HCT116 (cell line): Measurements from ENCODE around the gene ESPL1. TPM values are rescaled to one million over a fixed set of nuclear protein-coding genes. Genes with fewer than 3 reads are reported as not detected.

Source experiments
- ATAC-seq: fragments of 200-7000 bp; cut with Tn5 transposase; 2 replicates; pipeline ENCODE4 v1.9.1; 2020; ENCODE audit warnings: mild to moderate bottlenecking, moderate library complexity
- BruUV-seq: library from RNA; stranded (reverse); fragments of 400-500 nt; replicated peaks from 2 replicates; lab custom pipeline; 2021; lab: Mats Ljungman, UMichigan
- CTCF ChIA-PET: fragments of 300-600 bp; sonication (Branson Sonifier 250); formaldehyde crosslinking; loops from one replicate; lab custom pipeline; 2021; ENCODE audit warnings: antibody characterized with exemption; lab: Charles Lee
- POLR2A ChIA-PET: fragments of 300-600, 350-600 bp; sonication (Branson Sonifier 250); formaldehyde crosslinking; loops from one replicate; lab custom pipeline; 2021; ENCODE audit warnings: antibody characterized with exemption; lab: Charles Lee
- RAD21 ChIA-PET, 2 experiments: fragments of 300-600 bp; sonication (Branson Sonifier 250); formaldehyde crosslinking; loops; one replicate each; lab custom pipeline; 2023; ENCODE audit warnings: low total read pairs in 2 of 2; ENCODE audit not compliant: uncharacterized antibody in 2 of 2, unreplicated experiment in 2 of 2, low non-redundant PET in 1 of 2; lab: Charles Lee
- DNase-seq: peaks from one replicate; pipeline ENCODE4 v3.0.0-alpha.2; 2010; ENCODE audit warnings: low read depth, low spot score
- H2AFZ ChIP-seq: fragments of 200-600 bp; shearing (Covaris generic), sonication (generic); 2 replicates; pipeline ENCODE4 v1.6.1; 2017; ENCODE audit warnings: low read depth, mixed run types, mixed read lengths, antibody characterized with exemption, low read length; ENCODE audit not compliant: poor library complexity, severe bottlenecking
- H3K27ac ChIP-seq: 2 replicates; pipeline ENCODE4 v1.5.1; 2012; ENCODE audit warnings: low read depth, low read length
- H3K27me3 ChIP-seq: fragments of 200-600 bp; sonication (generic); 2 replicates; pipeline ENCODE4 v1.6.1; 2016; ENCODE audit warnings: mixed run types, low read length, mixed read lengths; ENCODE audit not compliant: insufficient read depth
- H3K36me3 ChIP-seq, 2 experiments: fragments of 200-500 bp in 1 of 2; fragments of 200-600 bp in 1 of 2; sonication (Bioruptor generic) in 1 of 2; sonication (generic) in 1 of 2; 2 replicates each; pipeline versions ENCODE4 v1.5.1 to v1.6.1; 2014 to 2016; ENCODE audit warnings: low read length in 2 of 2, inconsistent platforms in 1 of 2, mixed read lengths in 1 of 2, mixed run types in 1 of 2; ENCODE audit not compliant: insufficient read depth in 2 of 2, control insufficient read depth in 1 of 2
- H3K4me1 ChIP-seq, 2 experiments: fragments of 200-600 bp in 1 of 2; sonication (generic) in 1 of 2; 2 replicates each; pipeline versions ENCODE4 v1.5.1 to v1.6.1; 2012 to 2017; ENCODE audit warnings: low read length in 2 of 2, inconsistent platforms in 1 of 2, mild to moderate bottlenecking in 1 of 2, mixed read lengths in 1 of 2, mixed run types in 1 of 2, moderate library complexity in 1 of 2; ENCODE audit not compliant: insufficient read depth in 2 of 2, control insufficient read depth in 1 of 2
- H3K4me2 ChIP-seq: fragments of 200-600 bp; sonication (generic); 2 replicates; pipeline ENCODE4 v1.6.1; 2017; ENCODE audit warnings: mixed run types, low read length, mixed read lengths
- H3K4me3 ChIP-seq, 2 experiments: fragments of 200-600 bp in 1 of 2; sonication (generic) in 1 of 2; replicated peaks in 1 of 2; 2 replicates each; pipeline ENCODE4 v1.5.1; 2011 to 2016; ENCODE audit warnings: low read length in 2 of 2, control low read depth in 1 of 2, low read depth in 1 of 2, mild to moderate bottlenecking in 1 of 2, mixed read lengths in 1 of 2, mixed run types in 1 of 2
- H3K79me2 ChIP-seq: fragments of 200-600 bp; sonication (generic); 2 replicates; pipeline ENCODE4 v1.6.1; 2017; ENCODE audit warnings: mild to moderate bottlenecking, mixed run types, low read length, moderate library complexity, mixed read lengths; ENCODE audit not compliant: insufficient read depth
- H3K9ac ChIP-seq: fragments of 200-600 bp; sonication (generic); 2 replicates; pipeline ENCODE4 v1.6.1; 2016; ENCODE audit warnings: low read length, mixed read lengths
- H3K9me2 ChIP-seq: fragments of 200-600 bp; sonication (generic), shearing (Covaris generic); 2 replicates; pipeline ENCODE4 v1.6.1; 2017; ENCODE audit warnings: mixed run types, mild to moderate bottlenecking, moderate library complexity; ENCODE audit not compliant: insufficient read depth
- H3K9me3 ChIP-seq, 2 experiments: fragments of 200-500 bp in 1 of 2; fragments of 200-600 bp in 1 of 2; sonication (Bioruptor generic) in 1 of 2; sonication (generic) in 1 of 2; 2 replicates each; pipeline ENCODE4 v1.6.1; 2014 to 2017; ENCODE audit warnings: low read length in 2 of 2, mixed read lengths in 2 of 2, inconsistent platforms in 1 of 2, low read depth in 1 of 2, mild to moderate bottlenecking in 1 of 2, mixed run types in 1 of 2, moderate library complexity in 1 of 2; ENCODE audit not compliant: control insufficient read depth in 1 of 2, insufficient read depth in 1 of 2
- H4K20me1 ChIP-seq: fragments of 200-600 bp; sonication (generic), shearing (Covaris generic); 2 replicates; pipeline ENCODE4 v1.6.1; 2017; ENCODE audit warnings: mixed run types, mild to moderate bottlenecking, moderate library complexity; ENCODE audit not compliant: insufficient read depth
- CEBPB ChIP-seq: IDR thresholded peaks from 2 replicates; pipeline ENCODE4 v1.6.1; 2012; ENCODE audit warnings: low read depth
- ELF1 ChIP-seq: IDR thresholded peaks from 2 replicates; pipeline ENCODE4 v1.6.1; 2012; ENCODE audit warnings: low read depth, borderline replicate concordance
- EZH2 ChIP-seq: fragments of 200-600 bp; sonication (generic); IDR thresholded peaks from 2 replicates; pipeline ENCODE4 v1.6.1; 2017; ENCODE audit warnings: antibody characterized with exemption, mixed run types
- FOSL1 ChIP-seq: IDR thresholded peaks from 2 replicates; pipeline ENCODE4 v1.6.1; 2012; ENCODE audit warnings: low read depth
- MAX ChIP-seq: IDR thresholded peaks from 2 replicates; pipeline ENCODE4 v1.6.1; 2012
- POLR2A ChIP-seq: IDR thresholded peaks from 2 replicates; pipeline ENCODE4 v1.7.0; 2011; ENCODE audit warnings: borderline replicate concordance; ENCODE audit not compliant: insufficient read depth, insufficient read length; ENCODE audit errors: extremely low read depth
- POLR2AphosphoS5 ChIP-seq: IDR thresholded peaks from 2 replicates; pipeline ENCODE4 v1.6.1; 2011; ENCODE audit warnings: mild to moderate bottlenecking, low read depth, low read length, moderate library complexity
- RAD21 ChIP-seq: IDR thresholded peaks from 2 replicates; pipeline ENCODE4 v1.6.1; 2012; ENCODE audit warnings: low read depth, mild to moderate bottlenecking
- REST ChIP-seq: IDR thresholded peaks from 2 replicates; pipeline ENCODE4 v1.6.1; 2012; ENCODE audit warnings: low read depth
- SIN3A ChIP-seq: IDR thresholded peaks from 2 replicates; pipeline ENCODE4 v1.6.1; 2012; ENCODE audit warnings: low read depth
- ZBTB33 ChIP-seq: IDR thresholded peaks from 2 replicates; pipeline ENCODE4 v1.6.1; 2011; ENCODE audit warnings: mild to moderate bottlenecking, low read length, moderate library complexity; ENCODE audit not compliant: insufficient replicate concordance; ENCODE audit errors: extremely low read depth
- ZNF274 ChIP-seq: fragments of 200-500 bp; sonication (Bioruptor generic); IDR thresholded peaks from 2 replicates; pipeline ENCODE4 v1.6.1; 2014; ENCODE audit warnings: mild to moderate bottlenecking, low read depth, low read length, inconsistent platforms
- intact Hi-C: fragments of 100-400 bp; cut with micrococcal nuclease; formaldehyde crosslinking; loops from 2 replicates; pipeline ENCODE4 v1.10.0; 2022
- total RNA-seq: library from RNA; stranded (reverse); gene quantifications from one replicate; pipeline ENCODE4 v1.2.1, GENCODE V29; 2021; ENCODE audit not compliant: unreplicated experiment

The ESPL1 gene
- total RNA-seq, 1 experiment from 2014 or later = 50.3 TPM

GRCh38 chr12:53227836-53228235, 40.3 kb upstream of the ESPL1 start (continued):
- no peak for TF ChIP-seq ELF1

GRCh38 chr12:53229454-53229853, 38.6 kb upstream of the ESPL1 start:
- peak overlapping the region; percentile 98 for H3K4me2 ChIP-seq
- H3K4me3 ChIP-seq = no peak overlapping the region
- CTCF ChIA-PET = no interaction called here
- H2AFZ ChIP-seq = no peak overlapping the region
- RAD21 ChIA-PET = no interaction called here
- H3K9me3 ChIP-seq = no peaks in the 10 kb centered on the region
- no peaks in the 10 kb centered on the region for H4K20me1 ChIP-seq
- no peaks in the 10 kb centered on the region; the same call in 1 of the 2 replicates for H3K79me2 ChIP-seq
- peaks cover 60 to 79% of the 10 kb centered on the region in 2 experiments for H3K4me1 ChIP-seq
- H3K36me3 ChIP-seq = no peaks in the 10 kb centered on the region
- BruUV-seq = no TSS peak
- TF ChIP-seq POLR2A (no peak), CEBPB (no peak), MAX (no peak)
- ATAC-seq = no peak
- H3K9me2 ChIP-seq = no peaks in the 10 kb centered on the region
- POLR2A ChIA-PET = interaction anchor here (2.5 kb wide), 1 partner anchor 9 kb away, joined by 7 read pairs; no protein-coding TSS in a partner anchor
- no peak for DNase-seq
- no peak overlapping the region for H3K9ac ChIP-seq
- no peak overlapping the region for H3K27ac ChIP-seq
- no peaks in the 10 kb centered on the region for H3K27me3 ChIP-seq
- intact Hi-C loops = no loop called here

- peak overlapping the region; percentile 18; the same call in 1 of the 2 replicates for H3K27ac ChIP-seq
- no TSS peak for BruUV-seq
- ChIA-PET RAD21 (no interaction called here), POLR2A (interaction anchor here (2.5 kb wide), 1 partner anchor 10 kb away, joined by 7 read pairs; no protein-coding TSS in a partner anchor), CTCF (no interaction called here)
- H3K4me2 ChIP-seq = peak overlapping the region; percentile 98
- H2AFZ ChIP-seq = no peak overlapping the region
- DNase-seq (no peak), ATAC-seq (no peak)
- intact Hi-C loops = no loop called here
- H3K9ac ChIP-seq = no peak overlapping the region; the same call in 1 of the 2 replicates
- peaks cover 55 to 79% of the 10 kb centered on the region in 2 experiments for H3K4me1 ChIP-seq
- H3K9me2 ChIP-seq = no peaks in the 10 kb centered on the region
- H3K9me3 ChIP-seq = no peaks in the 10 kb centered on the region
- H3K4me3 ChIP-seq = no peak overlapping the region; a peak in 1 of 4 replicates
- H3K79me2 ChIP-seq = no peaks in the 10 kb centered on the region; the same call in 1 of the 2 replicates
- H4K20me1 ChIP-seq = no peaks in the 10 kb centered on the region
- no peaks in the 10 kb centered on the region for H3K27me3 ChIP-seq
- no peaks in the 10 kb centered on the region for H3K36me3 ChIP-seq
- no peak for TF ChIP-seq ZBTB33
- TF ChIP-seq EZH2 = no peak
- TF ChIP-seq CEBPB = no peak
- no peak for TF ChIP-seq REST
- TF ChIP-seq POLR2AphosphoS5 = no peak
- no peak for TF ChIP-seq SIN3A
- no peak for TF ChIP-seq FOSL1
- TF ChIP-seq RAD21 = no peak
- no peak for TF ChIP-seq ZNF274
These were observed 37.8 kb upstream of the ESPL1 start for GRCh38 chr12:53230108-53230845.
